ENCODE data around the gene RBM47.

DNA sequence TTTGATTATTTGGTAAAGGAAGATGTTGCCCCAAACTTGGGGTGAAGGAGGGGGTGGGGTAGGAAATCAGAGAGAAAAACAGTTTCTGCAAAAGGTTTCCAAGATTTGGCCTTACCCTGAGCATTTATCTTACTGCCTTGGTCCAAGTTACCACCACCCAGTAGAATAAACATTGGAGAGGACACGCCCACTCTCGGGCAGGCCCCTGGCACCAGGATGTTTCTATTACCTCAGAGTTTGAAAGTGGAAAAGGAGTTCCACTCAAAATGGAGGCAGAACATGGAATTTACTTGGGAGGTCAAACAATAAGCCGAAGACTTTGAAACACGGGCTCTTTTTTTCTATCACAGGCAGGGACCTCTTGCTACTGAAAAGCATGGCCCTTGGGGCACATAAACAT is 180.8 kb downstream of the RBM47 start:
- TF ChIP-seq RAD21 (conservative IDR thresholded peaks at IDR 0.05) = no peak
- TF ChIP-seq, protein P1, sequence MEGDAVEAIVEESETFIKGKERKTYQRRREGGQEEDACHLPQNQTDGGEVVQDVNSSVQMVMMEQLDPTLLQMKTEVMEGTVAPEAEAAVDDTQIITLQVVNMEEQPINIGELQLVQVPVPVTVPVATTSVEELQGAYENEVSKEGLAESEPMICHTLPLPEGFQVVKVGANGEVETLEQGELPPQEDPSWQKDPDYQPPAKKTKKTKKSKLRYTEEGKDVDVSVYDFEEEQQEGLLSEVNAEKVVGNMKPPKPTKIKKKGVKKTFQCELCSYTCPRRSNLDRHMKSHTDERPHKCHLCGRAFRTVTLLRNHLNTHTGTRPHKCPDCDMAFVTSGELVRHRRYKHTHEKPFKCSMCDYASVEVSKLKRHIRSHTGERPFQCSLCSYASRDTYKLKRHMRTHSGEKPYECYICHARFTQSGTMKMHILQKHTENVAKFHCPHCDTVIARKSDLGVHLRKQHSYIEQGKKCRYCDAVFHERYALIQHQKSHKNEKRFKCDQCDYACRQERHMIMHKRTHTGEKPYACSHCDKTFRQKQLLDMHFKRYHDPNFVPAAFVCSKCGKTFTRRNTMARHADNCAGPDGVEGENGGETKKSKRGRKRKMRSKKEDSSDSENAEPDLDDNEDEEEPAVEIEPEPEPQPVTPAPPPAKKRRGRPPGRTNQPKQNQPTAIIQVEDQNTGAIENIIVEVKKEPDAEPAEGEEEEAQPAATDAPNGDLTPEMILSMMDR (IDR thresholded peaks at IDR 0.05; ENCODE audit: poor library complexity, severe bottlenecking) = no peak

Data from neural cell (in vitro differentiated cells).